Hepatocyte (in vitro differentiated cells): ENCODE results near the gene KMT2E. TPM values are rescaled to one million over a fixed set of nuclear protein-coding genes. Genes with fewer than 3 reads are reported as not detected.

Source experiments
- DNase-seq: peaks from one replicate; pipeline ENCODE4 v3.0.0-alpha.2; 2016; ENCODE audit warnings: low spot score
- H2AFZ ChIP-seq: fragments of 200-600 bp; sonication (generic); 2 replicates; pipeline ENCODE4 v1.6.0; 2016; ENCODE audit warnings: antibody characterized with exemption, mild to moderate bottlenecking
- H3K27ac ChIP-seq: fragments of 200-600 bp; sonication (generic); 2 replicates; pipeline ENCODE4 v1.5.1; 2016; ENCODE audit warnings: mild to moderate bottlenecking
- H3K27me3 ChIP-seq: fragments of 200-600 bp; sonication (generic); 2 replicates; pipeline ENCODE4 v1.6.1; 2016
- H3K36me3 ChIP-seq: fragments of 200-600 bp; sonication (generic); replicated peaks from 2 replicates; pipeline ENCODE4 v1.5.1; 2016; ENCODE audit warnings: low read depth; ENCODE audit not compliant: insufficient read depth
- H3K4me1 ChIP-seq: fragments of 200-600 bp; sonication (generic); 2 replicates; pipeline ENCODE4 v1.5.1; 2016; ENCODE audit warnings: mild to moderate bottlenecking, moderate library complexity; ENCODE audit not compliant: insufficient read depth
- H3K4me2 ChIP-seq: fragments of 200-600 bp; sonication (generic); 2 replicates; pipeline ENCODE4 v1.6.0; 2016
- H3K4me3 ChIP-seq: fragments of 200-600 bp; sonication (generic); 2 replicates; pipeline ENCODE4 v1.5.1; 2016; ENCODE audit warnings: mild to moderate bottlenecking
- H3K79me2 ChIP-seq: fragments of 200-600 bp; sonication (generic); 2 replicates; pipeline ENCODE4 v1.6.0; 2017; ENCODE audit warnings: mild to moderate bottlenecking
- H3K9me2 ChIP-seq: fragments of 200-600 bp; sonication (generic); replicated peaks from 2 replicates; pipeline ENCODE4 v1.6.0; 2017; ENCODE audit warnings: mild to moderate bottlenecking; ENCODE audit not compliant: insufficient read depth
- H3K9me3 ChIP-seq: fragments of 200-600 bp; sonication (generic); 2 replicates; pipeline ENCODE4 v1.5.1; 2016; ENCODE audit warnings: low read depth, mild to moderate bottlenecking
- H4K20me1 ChIP-seq: fragments of 200-600 bp; sonication (generic); 2 replicates; pipeline ENCODE4 v1.6.0; 2016; ENCODE audit warnings: mild to moderate bottlenecking; ENCODE audit not compliant: insufficient read depth, poor library complexity, severe bottlenecking
- EZH2 ChIP-seq: fragments of 200-600 bp; sonication (generic); IDR thresholded peaks from 2 replicates; pipeline ENCODE4 v1.6.1; 2016; ENCODE audit warnings: antibody characterized with exemption, mild to moderate bottlenecking, borderline replicate concordance
- EZH2phosphoT487 ChIP-seq: fragments of 200-600 bp; sonication (generic); IDR thresholded peaks from one replicate; pipeline ENCODE4 v1.6.1; 2018; ENCODE audit warnings: antibody characterized with exemption, mild to moderate bottlenecking, low read depth, moderate library complexity; ENCODE audit not compliant: unreplicated experiment, severe bottlenecking
- WGBS: methylation state at CpG from one replicate; pipeline ENCODE4 v1.1.6; 2016; ENCODE audit warnings: low lambda C conversion rate; ENCODE audit errors: missing lambda C conversion rate; 5-methylcytosine and 5-hydroxymethylcytosine counted together
- polyA plus RNA-seq: library from polyadenylated mRNA; unstranded; fragments of >200 nt; fragmentation: Nextera tagmentation; extraction: Ambion mirVana; gene quantifications from 2 replicates; pipeline ENCODE4 v1.2.1, GENCODE V29; 2016
- total RNA-seq: library from RNA; depleted of rRNA; stranded (reverse); fragments of >200 nt; gene quantifications from 2 replicates; pipeline ENCODE4 v1.2.3, GENCODE V29; 2014
- TF ChIP-seq, protein P1 (sequence below): fragments of 200-600 bp; sonication (generic); IDR thresholded peaks from 2 replicates; pipeline ENCODE4 v1.5.1; 2016; ENCODE audit warnings: antibody characterized with exemption, mild to moderate bottlenecking; ENCODE audit not compliant: poor library complexity

The KMT2E gene
- total and polyA plus RNA-seq, 2 experiments from 2014 or later, result 69.7 to 70.8 TPM

DNA sequence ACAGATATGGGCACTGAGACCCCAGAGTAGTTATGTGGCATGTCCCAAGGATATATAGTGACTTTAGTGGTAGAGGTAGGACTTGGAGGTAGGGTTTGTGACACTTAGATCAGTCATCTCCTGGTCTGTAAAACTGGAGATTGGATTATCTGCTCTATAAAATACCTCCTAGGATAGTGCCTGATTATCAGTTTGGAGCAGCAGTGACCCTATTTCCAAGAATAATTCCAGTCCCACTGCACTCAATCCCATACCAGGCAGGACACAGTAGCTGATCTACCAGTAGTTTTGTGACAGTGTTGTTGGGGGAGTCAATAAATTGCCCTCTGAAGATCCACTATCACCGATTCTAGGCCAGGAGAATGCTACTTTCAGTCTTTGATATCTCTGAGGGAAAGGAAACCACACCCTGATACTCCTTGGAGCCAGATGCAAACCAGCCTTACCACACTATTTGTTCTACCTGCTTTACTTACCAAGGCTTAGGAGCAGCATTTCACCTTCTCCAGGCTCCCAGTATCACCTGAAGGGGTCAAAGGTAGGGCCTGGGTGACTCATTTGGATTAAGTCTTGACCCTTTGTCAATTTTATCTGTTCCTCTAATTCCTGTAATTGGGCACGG is 30.6 kb downstream of the KMT2E start:
- Histone ChIP-seq H3K27me3 (no peaks in the 10 kb centered on the region), H3K9me2 (no peaks in the 10 kb centered on the region), H3K9me3 (no peaks in the 10 kb centered on the region), H3K4me3 (no peak overlapping the region), H2AFZ (no peak overlapping the region), H4K20me1 (peaks cover 67% of the 10 kb centered on the region), H3K36me3 (no peaks in the 10 kb centered on the region), H3K79me2 (peaks cover 96% of the 10 kb centered on the region), H3K4me1 (no peaks in the 10 kb centered on the region), H3K27ac (no peak overlapping the region), H3K4me2 (no peak overlapping the region)
- WGBS, result 88% methylated on average over 2 of the region's 2 CpGs
- no peak for DNase-seq
- TF ChIP-seq EZH2 (no peak), EZH2phosphoT487 (no peak)
- TF ChIP-seq, protein P1, sequence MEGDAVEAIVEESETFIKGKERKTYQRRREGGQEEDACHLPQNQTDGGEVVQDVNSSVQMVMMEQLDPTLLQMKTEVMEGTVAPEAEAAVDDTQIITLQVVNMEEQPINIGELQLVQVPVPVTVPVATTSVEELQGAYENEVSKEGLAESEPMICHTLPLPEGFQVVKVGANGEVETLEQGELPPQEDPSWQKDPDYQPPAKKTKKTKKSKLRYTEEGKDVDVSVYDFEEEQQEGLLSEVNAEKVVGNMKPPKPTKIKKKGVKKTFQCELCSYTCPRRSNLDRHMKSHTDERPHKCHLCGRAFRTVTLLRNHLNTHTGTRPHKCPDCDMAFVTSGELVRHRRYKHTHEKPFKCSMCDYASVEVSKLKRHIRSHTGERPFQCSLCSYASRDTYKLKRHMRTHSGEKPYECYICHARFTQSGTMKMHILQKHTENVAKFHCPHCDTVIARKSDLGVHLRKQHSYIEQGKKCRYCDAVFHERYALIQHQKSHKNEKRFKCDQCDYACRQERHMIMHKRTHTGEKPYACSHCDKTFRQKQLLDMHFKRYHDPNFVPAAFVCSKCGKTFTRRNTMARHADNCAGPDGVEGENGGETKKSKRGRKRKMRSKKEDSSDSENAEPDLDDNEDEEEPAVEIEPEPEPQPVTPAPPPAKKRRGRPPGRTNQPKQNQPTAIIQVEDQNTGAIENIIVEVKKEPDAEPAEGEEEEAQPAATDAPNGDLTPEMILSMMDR, result no peak

GRCh38 chr7:105046414-105046813 is 32.4 kb downstream of the KMT2E start:
- Histone ChIP-seq H3K9me2 (no peaks in the 10 kb centered on the region), H3K79me2 (peaks cover 96% of the 10 kb centered on the region), H3K27me3 (no peaks in the 10 kb centered on the region), H3K4me2 (no peak overlapping the region), H3K36me3 (no peaks in the 10 kb centered on the region), H2AFZ (no peak overlapping the region), H3K9me3 (no peaks in the 10 kb centered on the region), H3K4me3 (no peak overlapping the region), H4K20me1 (peaks cover 61% of the 10 kb centered on the region), H3K27ac (no peak overlapping the region), H3K4me1 (no peaks in the 10 kb centered on the region)
- no peak for DNase-seq
- TF ChIP-seq, protein P1, result no peak
- TF ChIP-seq EZH2phosphoT487 (no peak), EZH2 (no peak)
- WGBS, result 94% methylated on average over 1 of the region's 1 CpG

DNA sequence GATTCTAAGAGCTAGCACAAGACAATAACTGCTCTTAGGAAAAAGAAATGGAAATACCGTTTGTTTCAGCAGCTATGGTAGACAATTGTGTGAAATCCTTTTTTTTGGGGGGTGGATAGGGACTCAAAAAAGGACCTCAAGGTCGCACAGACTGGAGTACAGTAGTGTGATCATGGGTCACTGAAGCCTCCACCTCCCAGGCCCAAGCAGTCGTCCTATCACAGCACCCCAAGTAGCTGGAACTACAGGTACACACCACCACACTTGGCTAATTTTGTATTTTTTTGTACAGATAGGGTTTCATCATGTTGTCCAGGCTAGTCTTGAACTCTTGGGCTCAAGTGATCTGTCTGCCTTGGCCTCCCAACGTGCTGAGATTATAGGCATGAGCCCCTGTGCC is 33.9 kb downstream of the KMT2E start:
- no peak for DNase-seq
- Histone ChIP-seq H3K36me3 (no peaks in the 10 kb centered on the region), H3K9me2 (no peaks in the 10 kb centered on the region), H3K27me3 (no peaks in the 10 kb centered on the region), H3K79me2 (peaks cover 96% of the 10 kb centered on the region), H3K9me3 (no peaks in the 10 kb centered on the region), H3K4me2 (no peak overlapping the region), H3K27ac (no peak overlapping the region), H2AFZ (no peak overlapping the region), H3K4me1 (no peaks in the 10 kb centered on the region), H4K20me1 (peaks cover 63% of the 10 kb centered on the region), H3K4me3 (no peak overlapping the region)
- 98% methylated on average over 4 of the region's 4 CpGs for WGBS
- TF ChIP-seq, protein P1, result no peak
- no peak for TF ChIP-seq EZH2
- no peak for TF ChIP-seq EZH2phosphoT487
